ENCODE data around the gene PPARD.
"Not testable (repeated sequence)": the region's sequence is repeated elsewhere in the genome, so short reads cannot be mapped to it uniquely, and the experiment has no call there.

GRCh38 chr6:35308543-35308942 is 33.8 kb upstream of the PPARD start:
- TF ChIP-seq SUZ12 (IDR thresholded peaks at IDR 0.05); SP1 (IDR thresholded peaks at IDR 0.05); FOXA1 (IDR thresholded peaks at IDR 0.05); FOXM1 (IDR thresholded peaks at IDR 0.05; ENCODE audit: borderline replicate concordance); NFRKB (IDR thresholded peaks at IDR 0.05); TARDBP (IDR thresholded peaks at IDR 0.05): not testable (repeated sequence)
